GM12878 (cell line): ENCODE results near the gene ACTN3. TPM values are rescaled to one million over a fixed set of nuclear protein-coding genes. Genes with fewer than 3 reads are reported as not detected.

Experiments used
- ATAC-seq: fragments of 200-7000 bp; cut with Tn5 transposase; 3 replicates; pipeline ENCODE4 v1.9.1; 2020; ENCODE audit warnings: mild to moderate bottlenecking, moderate library complexity
- BruUV-seq: library from RNA; stranded (reverse); fragments of 400-500 nt; replicated peaks from 2 replicates; lab custom pipeline; 2021; lab: Mats Ljungman, UMichigan
- CTCF ChIA-PET: fragments of 300-600 bp; sonication (Branson Sonifier 250); formaldehyde crosslinking; extraction: SDS; loops from one replicate; lab custom pipeline; 2021; ENCODE audit warnings: inconsistent platforms; lab: Yijun Ruan, JAX
- POLR2A ChIA-PET: fragments of 350-600 bp; formaldehyde crosslinking; extraction: SDS; loops from one replicate; lab custom pipeline; 2021; ENCODE audit warnings: inconsistent platforms; lab: Charles Lee
- RAD21 ChIA-PET: fragments of 300-600 bp; sonication (Branson Sonifier 250); formaldehyde crosslinking; loops from one replicate; lab custom pipeline; 2023; ENCODE audit warnings: antibody characterized with exemption; ENCODE audit not compliant: unreplicated experiment; lab: Charles Lee
- SMC1A ChIA-PET: fragments of 300-600 bp; sonication (Branson Sonifier 250); formaldehyde crosslinking; loops from one replicate; lab custom pipeline; 2023; ENCODE audit not compliant: unreplicated experiment, uncharacterized antibody; lab: Charles Lee
- DNase-seq: peaks from one replicate; pipeline ENCODE4 v3.0.0-alpha.2; 2011; ENCODE audit warnings: low read depth, low spot score
- FAIRE-seq: peaks from 3 replicates; lab custom pipeline; 2011; peaks lifted over from hg19 to GRCh38; lab: Jason Lieb, UNC
- H2AFZ ChIP-seq: 2 replicates; pipeline ENCODE4 v1.6.0; 2011; ENCODE audit warnings: low read depth, low read length, control low read depth; ENCODE audit not compliant: control insufficient read depth
- H3K27ac ChIP-seq: 2 replicates; pipeline ENCODE4 v1.5.1; 2011; ENCODE audit warnings: control low read depth; ENCODE audit not compliant: control insufficient read depth, insufficient read depth
- H3K27me3 ChIP-seq, 2 experiments: replicated peaks in 1 of 2; 2 replicates each; pipeline versions ENCODE4 v1.6.0 to v1.6.1; 2011; ENCODE audit warnings: low read length in 1 of 2; ENCODE audit not compliant: control insufficient read depth in 2 of 2, insufficient read depth in 2 of 2
- H3K36me3 ChIP-seq, 2 experiments: 2 replicates each; pipeline ENCODE4 v1.5.1; 2011; ENCODE audit warnings: low read length in 1 of 2; ENCODE audit not compliant: control insufficient read depth in 2 of 2, insufficient read depth in 2 of 2
- H3K4me1 ChIP-seq: 2 replicates; pipeline ENCODE4 v1.6.1; 2011; ENCODE audit warnings: mild to moderate bottlenecking, low read length, moderate library complexity, mixed read lengths; ENCODE audit not compliant: control insufficient read depth, insufficient read depth
- H3K4me2 ChIP-seq: 2 replicates; pipeline ENCODE4 v1.6.0; 2011; ENCODE audit warnings: control low read depth; ENCODE audit not compliant: control insufficient read depth, insufficient read depth
- H3K4me3 ChIP-seq: fragments of 200-600 bp; sonication (generic); 2 replicates; pipeline ENCODE4 v1.5.1; 2016
- H3K79me2 ChIP-seq: 2 replicates; pipeline ENCODE4 v1.6.0; 2011; ENCODE audit warnings: low read length; ENCODE audit not compliant: control insufficient read depth, insufficient read depth
- H3K9ac ChIP-seq: 2 replicates; pipeline ENCODE4 v1.8.0; 2011; ENCODE audit warnings: low read length, control low read depth, mixed read lengths; ENCODE audit not compliant: control insufficient read depth, insufficient read depth
- H3K9me3 ChIP-seq: replicated peaks from 3 replicates; pipeline ENCODE4 v1.5.1; 2011; ENCODE audit warnings: mild to moderate bottlenecking, low read length; ENCODE audit not compliant: control insufficient read depth, insufficient read depth
- H4K20me1 ChIP-seq: 2 replicates; pipeline ENCODE4 v1.6.0; 2011; ENCODE audit not compliant: control insufficient read depth, insufficient read depth
- HSF1 ChIP-seq: fragments of 150-350 bp; IDR thresholded peaks from 2 replicates; pipeline ENCODE4 v1.6.1; 2014; ENCODE audit warnings: mild to moderate bottlenecking, low read depth, low read length
- IKZF2 ChIP-seq, 2 experiments: fragments of 450-650 bp; IDR thresholded peaks; 2 replicates each; pipeline ENCODE4 v1.6.1; 2017; ENCODE audit warnings: mild to moderate bottlenecking in 2 of 2, moderate library complexity in 2 of 2
- JUNB ChIP-seq: IDR thresholded peaks from 2 replicates; pipeline ENCODE4 v1.6.1; 2016; ENCODE audit warnings: antibody characterized with exemption, mild to moderate bottlenecking
- MYB ChIP-seq: fragments of 150-350 bp; IDR thresholded peaks from 2 replicates; pipeline ENCODE4 v1.6.1; 2014; ENCODE audit warnings: mild to moderate bottlenecking, low read depth, low read length, borderline replicate concordance
- NKRF ChIP-seq: fragments of 450-650 bp; conservative IDR thresholded peaks from 2 replicates; pipeline ENCODE4 v1.6.1; 2017; ENCODE audit warnings: mild to moderate bottlenecking, moderate library complexity
- PAX5 ChIP-seq: IDR thresholded peaks from 2 replicates; pipeline ENCODE4 v1.6.1; 2011; ENCODE audit warnings: low read depth, low read length, borderline replicate concordance
- SPI1 ChIP-seq: IDR thresholded peaks from 2 replicates; pipeline ENCODE4 v1.6.1; 2011; ENCODE audit warnings: low read depth, mild to moderate bottlenecking, low read length, moderate library complexity, borderline replicate concordance; ENCODE audit not compliant: insufficient read depth
- WGBS: methylation state at CpG from one replicate; pipeline ENCODE4 v1.1.6; 2016; ENCODE audit warnings: low lambda C conversion rate; ENCODE audit not compliant: insufficient replicate concordance, insufficient coverage; ENCODE audit errors: missing lambda C conversion rate; 5-methylcytosine and 5-hydroxymethylcytosine counted together
- in situ Hi-C: fragments of 300-500 bp; cut with MboI; formaldehyde crosslinking; loops from 9 replicates; pipeline ENCODE4 v1.14.3; 2018; ENCODE audit warnings: mixed read lengths
- intact Hi-C: fragments of 100-400 bp; cut with micrococcal nuclease; formaldehyde crosslinking; loops from one replicate; pipeline ENCODE4 v1.14.2; 2022; ENCODE audit not compliant: unreplicated experiment
- polyA plus RNA-seq, 11 experiments: library from polyadenylated mRNA; depleted of rRNA in 4 of 11; unstranded in 6 of 11; stranded (reverse) in 5 of 11; fragments of >200 nt; fragmentation: Nextera tagmentation in 4 of 11; fragmentation: Illumina TruSeq in 1 of 11; extraction: Ambion mirVana in 4 of 11; extraction: Trizol in 1 of 11; gene quantifications; 1 replicate in 1 of 11; 2 replicates in 10 of 11; pipeline versions ENCODE4 v1.2.1 to v1.2.3, GENCODE V29; 2011 to 2016; ENCODE audit warnings: inconsistent platforms in 2 of 11, missing spikeins in 2 of 11, low read depth in 1 of 11
- total RNA-seq, 4 experiments: library from RNA; depleted of rRNA in 3 of 4; stranded (reverse); fragments of >200 nt in 3 of 4; fragmentation: Illumina TruSeq in 1 of 4; extraction: Trizol in 1 of 4; gene quantifications; 2 replicates each; pipeline versions ENCODE4 v1.2.1 to v1.2.3, GENCODE V29; 2013 to 2021

ACTN3 gene
- total and polyA plus RNA-seq, 10 of the 15 experiments (the other 5 are each of a cell fraction or from before 2014, with no cell fraction given): 0.06 to 0.67 (median 0.17) TPM; not detected in 3

- DNase-seq (no peak), ATAC-seq (no peak), FAIRE-seq (no peak)
- Histone ChIP-seq H3K27me3 (no peaks in the 10 kb centered on the region), H3K9me3 (no peaks in the 10 kb centered on the region), H4K20me1 (no peaks in the 10 kb centered on the region), H3K9ac (no peak overlapping the region), H2AFZ (no peak overlapping the region), H3K79me2 (no peaks in the 10 kb centered on the region), H3K4me3 (no peak overlapping the region), H3K36me3 (no peaks in the 10 kb centered on the region), H3K27ac (no peak overlapping the region), H3K4me1 (no peaks in the 10 kb centered on the region), H3K4me2 (no peak overlapping the region)
- SMC1A ChIA-PET: no interaction called here
- intact Hi-C loops: no loop called here
- CTCF ChIA-PET: no interaction called here
- no peak for TF ChIP-seq NKRF
- no peak for TF ChIP-seq HSF1
- no peak for TF ChIP-seq PAX5
- TF ChIP-seq MYB: no peak
- TF ChIP-seq JUNB: no peak
- TF ChIP-seq SPI1: no peak
- no peak for TF ChIP-seq IKZF2 (IDR thresholded peaks at IDR 0.05)
- BruUV-seq: no TSS peak
- RAD21 ChIA-PET: no interaction called here
- POLR2A ChIA-PET: no interaction called here
- in situ Hi-C loops: no loop called here
- 0% methylated on average over 3 of the region's 3 CpGs for WGBS
These were observed 8.7 kb downstream of the ACTN3 start for GRCh38 chr11:66555416-66555815.
